HCT116 (cell line): Measurements from ENCODE around the gene PARVA. TPM values are rescaled to one million over a fixed set of nuclear protein-coding genes. Genes with fewer than 3 reads are reported as not detected.

Source experiments
- ATAC-seq: fragments of 200-7000 bp; cut with Tn5 transposase; 2 replicates; pipeline ENCODE4 v1.9.1; 2020; ENCODE audit warnings: mild to moderate bottlenecking, moderate library complexity
- BruUV-seq: library from RNA; stranded (reverse); fragments of 400-500 nt; replicated peaks from 2 replicates; lab custom pipeline; 2021; lab: Mats Ljungman, UMichigan
- CTCF ChIA-PET: fragments of 300-600 bp; sonication (Branson Sonifier 250); formaldehyde crosslinking; loops from one replicate; lab custom pipeline; 2021; ENCODE audit warnings: antibody characterized with exemption; lab: Charles Lee
- POLR2A ChIA-PET: fragments of 300-600, 350-600 bp; sonication (Branson Sonifier 250); formaldehyde crosslinking; loops from one replicate; lab custom pipeline; 2021; ENCODE audit warnings: antibody characterized with exemption; lab: Charles Lee
- RAD21 ChIA-PET, 2 experiments: fragments of 300-600 bp; sonication (Branson Sonifier 250); formaldehyde crosslinking; loops; one replicate each; lab custom pipeline; 2023; ENCODE audit warnings: low total read pairs in 2 of 2; ENCODE audit not compliant: uncharacterized antibody in 2 of 2, unreplicated experiment in 2 of 2, low non-redundant PET in 1 of 2; lab: Charles Lee
- DNase-seq: peaks from one replicate; pipeline ENCODE4 v3.0.0-alpha.2; 2010; ENCODE audit warnings: low read depth, low spot score
- H2AFZ ChIP-seq: fragments of 200-600 bp; shearing (Covaris generic), sonication (generic); 2 replicates; pipeline ENCODE4 v1.6.1; 2017; ENCODE audit warnings: low read depth, mixed run types, mixed read lengths, antibody characterized with exemption, low read length; ENCODE audit not compliant: poor library complexity, severe bottlenecking
- H3K27ac ChIP-seq: 2 replicates; pipeline ENCODE4 v1.5.1; 2012; ENCODE audit warnings: low read depth, low read length
- H3K27me3 ChIP-seq: fragments of 200-600 bp; sonication (generic); 2 replicates; pipeline ENCODE4 v1.6.1; 2016; ENCODE audit warnings: mixed run types, low read length, mixed read lengths; ENCODE audit not compliant: insufficient read depth
- H3K36me3 ChIP-seq, 2 experiments: fragments of 200-500 bp in 1 of 2; fragments of 200-600 bp in 1 of 2; sonication (Bioruptor generic) in 1 of 2; sonication (generic) in 1 of 2; 2 replicates each; pipeline versions ENCODE4 v1.5.1 to v1.6.1; 2014 to 2016; ENCODE audit warnings: low read length in 2 of 2, inconsistent platforms in 1 of 2, mixed read lengths in 1 of 2, mixed run types in 1 of 2; ENCODE audit not compliant: insufficient read depth in 2 of 2, control insufficient read depth in 1 of 2
- H3K4me1 ChIP-seq, 2 experiments: fragments of 200-600 bp in 1 of 2; sonication (generic) in 1 of 2; 2 replicates each; pipeline versions ENCODE4 v1.5.1 to v1.6.1; 2012 to 2017; ENCODE audit warnings: low read length in 2 of 2, inconsistent platforms in 1 of 2, mild to moderate bottlenecking in 1 of 2, mixed read lengths in 1 of 2, mixed run types in 1 of 2, moderate library complexity in 1 of 2; ENCODE audit not compliant: insufficient read depth in 2 of 2, control insufficient read depth in 1 of 2
- H3K4me2 ChIP-seq: fragments of 200-600 bp; sonication (generic); 2 replicates; pipeline ENCODE4 v1.6.1; 2017; ENCODE audit warnings: mixed run types, low read length, mixed read lengths
- H3K4me3 ChIP-seq, 2 experiments: fragments of 200-600 bp in 1 of 2; sonication (generic) in 1 of 2; replicated peaks in 1 of 2; 2 replicates each; pipeline ENCODE4 v1.5.1; 2011 to 2016; ENCODE audit warnings: low read length in 2 of 2, control low read depth in 1 of 2, low read depth in 1 of 2, mild to moderate bottlenecking in 1 of 2, mixed read lengths in 1 of 2, mixed run types in 1 of 2
- H3K79me2 ChIP-seq: fragments of 200-600 bp; sonication (generic); 2 replicates; pipeline ENCODE4 v1.6.1; 2017; ENCODE audit warnings: mild to moderate bottlenecking, mixed run types, low read length, moderate library complexity, mixed read lengths; ENCODE audit not compliant: insufficient read depth
- H3K9ac ChIP-seq: fragments of 200-600 bp; sonication (generic); 2 replicates; pipeline ENCODE4 v1.6.1; 2016; ENCODE audit warnings: low read length, mixed read lengths
- H3K9me2 ChIP-seq: fragments of 200-600 bp; sonication (generic), shearing (Covaris generic); 2 replicates; pipeline ENCODE4 v1.6.1; 2017; ENCODE audit warnings: mixed run types, mild to moderate bottlenecking, moderate library complexity; ENCODE audit not compliant: insufficient read depth
- H3K9me3 ChIP-seq, 2 experiments: fragments of 200-500 bp in 1 of 2; fragments of 200-600 bp in 1 of 2; sonication (Bioruptor generic) in 1 of 2; sonication (generic) in 1 of 2; 2 replicates each; pipeline ENCODE4 v1.6.1; 2014 to 2017; ENCODE audit warnings: low read length in 2 of 2, mixed read lengths in 2 of 2, inconsistent platforms in 1 of 2, low read depth in 1 of 2, mild to moderate bottlenecking in 1 of 2, mixed run types in 1 of 2, moderate library complexity in 1 of 2; ENCODE audit not compliant: control insufficient read depth in 1 of 2, insufficient read depth in 1 of 2
- H4K20me1 ChIP-seq: fragments of 200-600 bp; sonication (generic), shearing (Covaris generic); 2 replicates; pipeline ENCODE4 v1.6.1; 2017; ENCODE audit warnings: mixed run types, mild to moderate bottlenecking, moderate library complexity; ENCODE audit not compliant: insufficient read depth
- CBX3 ChIP-seq: IDR thresholded peaks from 2 replicates; pipeline ENCODE4 v1.6.1; 2012; ENCODE audit warnings: low read depth
- CTCF ChIP-seq, 3 experiments: fragments of 200-600 bp in 1 of 3; sonication (generic) in 1 of 3; IDR thresholded peaks in 2 of 3; conservative IDR thresholded peaks in 1 of 3; 2 replicates each; pipeline ENCODE4 v1.5.1; 2012 to 2017; ENCODE audit warnings: low read depth in 2 of 3, low read length in 2 of 3, antibody characterized with exemption in 1 of 3, borderline replicate concordance in 1 of 3, control low read depth in 1 of 3, mild to moderate bottlenecking in 1 of 3, mixed read lengths in 1 of 3, mixed run types in 1 of 3, moderate library complexity in 1 of 3; ENCODE audit not compliant: insufficient read depth in 1 of 3
- ELF1 ChIP-seq: IDR thresholded peaks from 2 replicates; pipeline ENCODE4 v1.6.1; 2012; ENCODE audit warnings: low read depth, borderline replicate concordance
- EZH2phosphoT487 ChIP-seq: fragments of 200-600 bp; IDR thresholded peaks from 2 replicates; pipeline ENCODE4 v1.6.1; 2018; ENCODE audit warnings: antibody characterized with exemption, borderline replicate concordance
- FOSL1 ChIP-seq: IDR thresholded peaks from 2 replicates; pipeline ENCODE4 v1.6.1; 2012; ENCODE audit warnings: low read depth
- POLR2A ChIP-seq: IDR thresholded peaks from 2 replicates; pipeline ENCODE4 v1.7.0; 2011; ENCODE audit warnings: borderline replicate concordance; ENCODE audit not compliant: insufficient read depth, insufficient read length; ENCODE audit errors: extremely low read depth
- POLR2AphosphoS5 ChIP-seq: IDR thresholded peaks from 2 replicates; pipeline ENCODE4 v1.6.1; 2011; ENCODE audit warnings: mild to moderate bottlenecking, low read depth, low read length, moderate library complexity
- RAD21 ChIP-seq: IDR thresholded peaks from 2 replicates; pipeline ENCODE4 v1.6.1; 2012; ENCODE audit warnings: low read depth, mild to moderate bottlenecking
- SIN3A ChIP-seq: IDR thresholded peaks from 2 replicates; pipeline ENCODE4 v1.6.1; 2012; ENCODE audit warnings: low read depth
- SP1 ChIP-seq: IDR thresholded peaks from 2 replicates; pipeline ENCODE4 v1.6.1; 2012; ENCODE audit warnings: low read depth
- SRF ChIP-seq: IDR thresholded peaks from 2 replicates; pipeline ENCODE4 v1.6.1; 2012; ENCODE audit warnings: low read depth
- TCF7L2 ChIP-seq: IDR thresholded peaks from 2 replicates; pipeline ENCODE4 v1.7.0; 2011; ENCODE audit warnings: borderline replicate concordance, inconsistent platforms; ENCODE audit not compliant: insufficient read depth, insufficient read length; ENCODE audit errors: extremely low read depth
- YY1 ChIP-seq: IDR thresholded peaks from 2 replicates; pipeline ENCODE4 v1.6.1; 2011; ENCODE audit warnings: low read length, low read depth, moderate library complexity, mild to moderate bottlenecking; ENCODE audit not compliant: insufficient replicate concordance; ENCODE audit errors: extremely low read depth
- ZBTB33 ChIP-seq: IDR thresholded peaks from 2 replicates; pipeline ENCODE4 v1.6.1; 2011; ENCODE audit warnings: mild to moderate bottlenecking, low read length, moderate library complexity; ENCODE audit not compliant: insufficient replicate concordance; ENCODE audit errors: extremely low read depth
- ZFX ChIP-seq: fragments of 450-650 bp; IDR thresholded peaks from 2 replicates; pipeline ENCODE4 v1.6.1; 2017
- ZNF274 ChIP-seq: fragments of 200-500 bp; sonication (Bioruptor generic); IDR thresholded peaks from 2 replicates; pipeline ENCODE4 v1.6.1; 2014; ENCODE audit warnings: mild to moderate bottlenecking, low read depth, low read length, inconsistent platforms
- intact Hi-C: fragments of 100-400 bp; cut with micrococcal nuclease; formaldehyde crosslinking; loops from 2 replicates; pipeline ENCODE4 v1.10.0; 2022
- total RNA-seq: library from RNA; stranded (reverse); gene quantifications from one replicate; pipeline ENCODE4 v1.2.1, GENCODE V29; 2021; ENCODE audit not compliant: unreplicated experiment
- TF ChIP-seq, protein P1 (sequence below): IDR thresholded peaks from 2 replicates; pipeline ENCODE4 v1.6.1; 2012; ENCODE audit warnings: low read depth

Gene PARVA
- total RNA-seq, 1 experiment from 2014 or later: 18.4 TPM

GRCh38 chr11:12376259-12377081 lies 901 bp upstream of the PARVA start:
- Histone ChIP-seq H3K79me2 (no peaks in the 10 kb centered on the region; the same call in 1 of the 2 replicates), H3K4me2 (peak overlapping the region; percentile 82), H3K27me3 (no peaks in the 10 kb centered on the region), H4K20me1 (no peaks in the 10 kb centered on the region), H3K9me2 (no peaks in the 10 kb centered on the region), H3K27ac (peak overlapping the region; percentile 85; the same call in 1 of the 2 replicates), H3K4me1 (peaks cover 4 to 21% of the 10 kb centered on the region in 2 experiments; a peak in 3 of 4 replicates), H3K36me3 (no peaks in the 10 kb centered on the region), H3K4me3 (peak overlapping the region in 1 of 2 experiments; percentile 68; a peak in 3 of 4 replicates), H3K9me3 (no peaks in the 10 kb centered on the region), H2AFZ (no peak overlapping the region), H3K9ac (peak overlapping the region; percentile 73; the same call in 1 of the 2 replicates)
- no peak for TF ChIP-seq ZNF274
- TF ChIP-seq EZH2phosphoT487: no peak
- TF ChIP-seq, protein P1, sequence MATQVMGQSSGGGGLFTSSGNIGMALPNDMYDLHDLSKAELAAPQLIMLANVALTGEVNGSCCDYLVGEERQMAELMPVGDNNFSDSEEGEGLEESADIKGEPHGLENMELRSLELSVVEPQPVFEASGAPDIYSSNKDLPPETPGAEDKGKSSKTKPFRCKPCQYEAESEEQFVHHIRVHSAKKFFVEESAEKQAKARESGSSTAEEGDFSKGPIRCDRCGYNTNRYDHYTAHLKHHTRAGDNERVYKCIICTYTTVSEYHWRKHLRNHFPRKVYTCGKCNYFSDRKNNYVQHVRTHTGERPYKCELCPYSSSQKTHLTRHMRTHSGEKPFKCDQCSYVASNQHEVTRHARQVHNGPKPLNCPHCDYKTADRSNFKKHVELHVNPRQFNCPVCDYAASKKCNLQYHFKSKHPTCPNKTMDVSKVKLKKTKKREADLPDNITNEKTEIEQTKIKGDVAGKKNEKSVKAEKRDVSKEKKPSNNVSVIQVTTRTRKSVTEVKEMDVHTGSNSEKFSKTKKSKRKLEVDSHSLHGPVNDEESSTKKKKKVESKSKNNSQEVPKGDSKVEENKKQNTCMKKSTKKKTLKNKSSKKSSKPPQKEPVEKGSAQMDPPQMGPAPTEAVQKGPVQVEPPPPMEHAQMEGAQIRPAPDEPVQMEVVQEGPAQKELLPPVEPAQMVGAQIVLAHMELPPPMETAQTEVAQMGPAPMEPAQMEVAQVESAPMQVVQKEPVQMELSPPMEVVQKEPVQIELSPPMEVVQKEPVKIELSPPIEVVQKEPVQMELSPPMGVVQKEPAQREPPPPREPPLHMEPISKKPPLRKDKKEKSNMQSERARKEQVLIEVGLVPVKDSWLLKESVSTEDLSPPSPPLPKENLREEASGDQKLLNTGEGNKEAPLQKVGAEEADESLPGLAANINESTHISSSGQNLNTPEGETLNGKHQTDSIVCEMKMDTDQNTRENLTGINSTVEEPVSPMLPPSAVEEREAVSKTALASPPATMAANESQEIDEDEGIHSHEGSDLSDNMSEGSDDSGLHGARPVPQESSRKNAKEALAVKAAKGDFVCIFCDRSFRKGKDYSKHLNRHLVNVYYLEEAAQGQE: no peak
- no peak for TF ChIP-seq POLR2A
- no peak for TF ChIP-seq ZBTB33
- no peak for TF ChIP-seq TCF7L2
- no peak for TF ChIP-seq SP1
- TF ChIP-seq RAD21: no peak
- no peak for TF ChIP-seq ELF1
- no peak for TF ChIP-seq SIN3A
- TF ChIP-seq SRF: no peak
- no peak for TF ChIP-seq POLR2AphosphoS5
- no peak for TF ChIP-seq ZFX
- TF ChIP-seq YY1: no peak
- no peak for TF ChIP-seq CBX3
- no peak for TF ChIP-seq FOSL1
- no peak for TF ChIP-seq CTCF (IDR thresholded peaks at IDR 0.05 in 2 of 3, conservative IDR thresholded peaks at IDR 0.05 in 1 of 3; ENCODE audit: borderline replicate concordance in 1 of 3, insufficient read depth in 1 of 3, low read depth in 2 of 3, low read length in 2 of 3)
- ChIA-PET CTCF (interaction anchor here (0.9 to 1.0 kb wide), 2 partner anchors 45 to 88 kb away, joined by 4 to 5 read pairs; no protein-coding TSS in a partner anchor), POLR2A (interaction anchor here (0.6 kb wide), 1 partner anchor 1994 kb away, joined by 3 read pairs; no protein-coding TSS in a partner anchor), RAD21 (no interaction called here)
- TSS peak; percentile 70 for BruUV-seq
- no peak for ATAC-seq
- intact Hi-C loops: no loop called here
- no peak for DNase-seq
